HEK293 (cell line): Measurements from ENCODE around the gene CENPA.
"Not testable (repeated sequence)": the region's sequence is repeated elsewhere in the genome, so short reads cannot be mapped to it uniquely, and the experiment has no call there.

Source experiments
- CTCF ChIA-PET: fragments of 350-600 bp; formaldehyde crosslinking; extraction: SDS; loops from one replicate; lab custom pipeline; 2021; ENCODE audit warnings: antibody characterized with exemption; lab: Yijun Ruan, JAX
- POLR2A ChIA-PET: fragments of 300-600 bp; formaldehyde crosslinking; extraction: SDS; loops from one replicate; lab custom pipeline; 2020; ENCODE audit warnings: antibody characterized with exemption, inconsistent platforms; lab: Yijun Ruan, JAX
- H3K27ac ChIP-seq: fragments of 200-500 bp; sonication (Bioruptor generic); 2 replicates; pipeline ENCODE4 v1.5.1; 2014; ENCODE audit warnings: low read depth, low read length, control low read depth, inconsistent platforms; ENCODE audit errors: extremely low read depth
- H3K36me3 ChIP-seq, 2 experiments: fragments of 200-500 bp in 1 of 2; sonication (Bioruptor generic) in 1 of 2; 1 replicate in 1 of 2; 2 replicates in 1 of 2; pipeline ENCODE4 v1.5.1; 2014 to 2017; ENCODE audit warnings: inconsistent platforms in 2 of 2, low read length in 2 of 2; ENCODE audit not compliant: control insufficient read depth in 2 of 2, insufficient read depth in 1 of 2
- H3K4me1 ChIP-seq: fragments of 200-500 bp; sonication (Bioruptor generic); 2 replicates; pipeline ENCODE4 v1.5.1; 2014; ENCODE audit warnings: mild to moderate bottlenecking, low read length, inconsistent platforms; ENCODE audit not compliant: control insufficient read depth, insufficient read depth
- H3K4me3 ChIP-seq: 2 replicates; pipeline ENCODE4 v1.5.1; 2011; ENCODE audit warnings: low read depth, mild to moderate bottlenecking, control low read depth, low read length, moderate library complexity
- H3K9me3 ChIP-seq: fragments of 200-500 bp; sonication (Bioruptor generic); 2 replicates; pipeline ENCODE4 v1.5.1; 2014; ENCODE audit warnings: low read depth, low read length, inconsistent platforms; ENCODE audit not compliant: control insufficient read depth, insufficient read depth
- GLI2 ChIP-seq: fragments of 450-650 bp; formaldehyde crosslinking; IDR thresholded peaks from 2 replicates; pipeline ENCODE4; 2017; ENCODE audit warnings: missing biosample characterization, missing genetic modification characterization, low read depth, borderline replicate concordance
- KLF1 ChIP-seq: fragments of 450-650 bp; formaldehyde crosslinking; IDR thresholded peaks from 2 replicates; pipeline ENCODE4 v1.5.1; 2016; ENCODE audit warnings: missing biosample characterization, missing genetic modification characterization
- ZEB2 ChIP-seq: fragments of 450-650 bp; formaldehyde crosslinking; IDR thresholded peaks from 2 replicates; pipeline ENCODE4 v1.5.1; 2016; ENCODE audit warnings: missing biosample characterization, missing genetic modification characterization
- ZNF10 ChIP-seq: fragments of 450-650 bp; formaldehyde crosslinking; IDR thresholded peaks from 2 replicates; pipeline ENCODE4 v1.5.1; 2017; ENCODE audit warnings: missing biosample characterization, missing genetic modification characterization
- ZNF121 ChIP-seq: fragments of 450-650 bp; formaldehyde crosslinking; IDR thresholded peaks from 2 replicates; pipeline ENCODE4 v1.5.1; 2016; ENCODE audit warnings: missing biosample characterization, missing genetic modification characterization
- ZNF335 ChIP-seq: fragments of 450-650 bp; formaldehyde crosslinking; conservative IDR thresholded peaks from 2 replicates; pipeline ENCODE4 v1.5.1; 2016; ENCODE audit warnings: missing biosample characterization, missing genetic modification characterization
- ZNF501 ChIP-seq: fragments of 450-650 bp; formaldehyde crosslinking; IDR thresholded peaks from 2 replicates; pipeline ENCODE4 v1.5.1; 2016; ENCODE audit warnings: missing biosample characterization, missing genetic modification characterization
- ZNF518A ChIP-seq: fragments of 450-650 bp; formaldehyde crosslinking; conservative IDR thresholded peaks from 2 replicates; pipeline ENCODE4 v1.5.1; 2016; ENCODE audit warnings: low read depth, missing biosample characterization, missing genetic modification characterization
- ZNF600 ChIP-seq: fragments of 450-650 bp; formaldehyde crosslinking; IDR thresholded peaks from 2 replicates; pipeline ENCODE4 v1.5.1; 2016; ENCODE audit warnings: missing biosample characterization, missing genetic modification characterization
- ZNF692 ChIP-seq: fragments of 450-650 bp; formaldehyde crosslinking; IDR thresholded peaks from 2 replicates; pipeline ENCODE4 v1.5.1; 2016; ENCODE audit warnings: missing biosample characterization, missing genetic modification characterization
- ZXDB ChIP-seq: fragments of 450-650 bp; formaldehyde crosslinking; IDR thresholded peaks from 2 replicates; pipeline ENCODE4 v1.5.1; 2016; ENCODE audit warnings: missing biosample characterization, missing genetic modification characterization
- TF ChIP-seq, protein P1 (sequence below): fragments of 450-650 bp; formaldehyde crosslinking; optimal IDR thresholded peaks from 2 replicates; pipeline ENCODE3; 2016; ENCODE audit warnings: missing biosample characterization, mild to moderate bottlenecking, missing genetic modification characterization
- TF ChIP-seq, protein P2 (sequence below): fragments of 450-650 bp; formaldehyde crosslinking; IDR thresholded peaks from 2 replicates; pipeline ENCODE4 v1.5.1; 2016; ENCODE audit warnings: missing biosample characterization, missing genetic modification characterization
- TF ChIP-seq, protein P3 (sequence below): fragments of 450-650 bp; formaldehyde crosslinking; IDR thresholded peaks from 2 replicates; pipeline ENCODE4 v1.5.1; 2016; ENCODE audit warnings: missing biosample characterization, missing genetic modification characterization

Gene CENPA

GRCh38 chr2:26759845-26760244 is 26.0 kb upstream of the CENPA start:
- TF ChIP-seq ZNF121 (tag by site-specific recombination) (peak; percentile 72), KLF1 (tag by site-specific recombination) (no peak), ZNF10 (tag by site-specific recombination) (no peak)
- H3K9me3 ChIP-seq = no peaks in the 10 kb centered on the region
- ChIA-PET POLR2A (no interaction called here), CTCF (no interaction called here)
- no peaks in the 10 kb centered on the region for H3K4me1 ChIP-seq
- no peak overlapping the region for H3K4me3 ChIP-seq
- H3K27ac ChIP-seq = no peak overlapping the region
- no peaks in the 10 kb centered on the region for H3K36me3 ChIP-seq

- H3K9me3 ChIP-seq, H3K4me1 ChIP-seq, H3K36me3 ChIP-seq, POLR2A ChIA-PET, H3K27ac ChIP-seq, H3K4me3 ChIP-seq: not testable (repeated sequence)
- CTCF ChIA-PET = interaction anchor here (1.1 kb wide), 1 partner anchor 183 kb away, joined by 3 read pairs; no protein-coding TSS in a partner anchor
Measured at GRCh38 chr2:26760991-26761390, 24.9 kb upstream of the CENPA start.

DNA sequence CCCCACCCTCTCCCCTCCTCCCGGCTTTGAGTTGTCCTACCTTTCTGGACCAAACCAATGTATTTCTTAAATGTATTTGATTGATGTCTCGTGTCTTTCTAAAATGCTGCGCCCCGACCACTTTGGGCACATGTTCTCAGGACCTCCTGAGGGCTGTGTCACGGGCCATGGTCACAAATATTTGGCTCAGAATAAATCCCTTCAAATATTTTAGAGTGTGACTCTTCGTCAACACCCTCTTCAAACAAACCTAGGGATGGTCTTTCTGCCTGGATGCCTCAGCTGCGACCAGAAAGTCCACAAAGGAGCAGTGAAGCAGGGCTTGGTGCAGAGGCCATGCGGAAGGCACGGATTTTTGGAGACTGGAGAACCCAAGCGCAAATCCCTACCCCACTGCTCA is 22.8 kb upstream of the CENPA start:
- Histone ChIP-seq H3K36me3 (peaks cover 0 to 9% of the 10 kb centered on the region in 2 experiments; a peak in 1 of 3 replicates), H3K4me3 (no peak overlapping the region), H3K9me3 (no peaks in the 10 kb centered on the region), H3K27ac (no peak overlapping the region), H3K4me1 (no peaks in the 10 kb centered on the region)
- CTCF ChIA-PET = interaction anchor here (1.0 kb wide), 1 partner anchor 17 kb away, joined by 5 read pairs; no protein-coding TSS in a partner anchor
- TF ChIP-seq, protein P1, sequence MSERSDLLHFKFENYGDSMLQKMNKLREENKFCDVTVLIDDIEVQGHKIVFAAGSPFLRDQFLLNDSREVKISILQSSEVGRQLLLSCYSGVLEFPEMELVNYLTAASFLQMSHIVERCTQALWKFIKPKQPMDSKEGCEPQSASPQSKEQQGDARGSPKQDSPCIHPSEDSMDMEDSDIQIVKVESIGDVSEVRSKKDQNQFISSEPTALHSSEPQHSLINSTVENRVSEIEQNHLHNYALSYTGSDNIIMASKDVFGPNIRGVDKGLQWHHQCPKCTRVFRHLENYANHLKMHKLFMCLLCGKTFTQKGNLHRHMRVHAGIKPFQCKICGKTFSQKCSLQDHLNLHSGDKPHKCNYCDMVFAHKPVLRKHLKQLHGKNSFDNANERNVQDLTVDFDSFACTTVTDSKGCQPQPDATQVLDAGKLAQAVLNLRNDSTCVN (tag by site-specific recombination) = no peak
- TF ChIP-seq, protein P2, sequence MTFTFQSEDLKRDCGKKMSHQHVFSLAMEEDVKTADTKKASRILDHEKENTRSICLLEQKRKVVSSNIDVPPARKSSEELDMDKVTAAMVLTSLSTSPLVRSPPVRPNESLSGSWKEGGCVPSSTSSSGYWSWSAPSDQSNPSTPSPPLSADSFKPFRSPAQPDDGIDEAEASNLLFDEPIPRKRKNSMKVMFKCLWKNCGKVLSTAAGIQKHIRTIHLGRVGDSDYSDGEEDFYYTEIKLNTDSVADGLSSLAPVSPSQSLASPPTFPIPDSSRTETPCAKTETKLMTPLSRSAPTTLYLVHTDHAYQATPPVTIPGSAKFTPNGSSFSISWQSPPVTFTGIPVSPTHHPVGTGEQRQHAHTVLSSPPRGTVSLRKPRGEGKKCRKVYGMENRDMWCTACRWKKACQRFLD = no peak
- TF ChIP-seq ZNF335 (tag by site-specific recombination) = no peak
- POLR2A ChIA-PET = no interaction called here

GRCh38 chr2:26764078-26764887 is 21.6 kb upstream of the CENPA start, which contains the start of gene SLC35F6:
SLC35F6 (plus strand) TSS chr2:26764284; CDS start chr2:26764350, 66 bp downstream.
- no peaks in the 10 kb centered on the region for H3K4me1 ChIP-seq
- no peaks in the 10 kb centered on the region for H3K9me3 ChIP-seq
- ChIA-PET POLR2A (interaction anchor here (0.6 to 1.1 kb wide), 4 partner anchors 22 to 1802 kb away, joined by 3 to 5 read pairs (median 3); no protein-coding TSS in a partner anchor), CTCF (no interaction called here)
- peak within 1 kb of the TSS; percentile 93 for H3K4me3 ChIP-seq
- H3K27ac ChIP-seq = peak within 1 kb of the TSS; percentile 44; the same call in 1 of the 2 replicates
- H3K36me3 ChIP-seq = peaks cover 0 to 10% of the 10 kb centered on the region in 2 experiments; a peak in 1 of 3 replicates
- TF ChIP-seq, protein P3, sequence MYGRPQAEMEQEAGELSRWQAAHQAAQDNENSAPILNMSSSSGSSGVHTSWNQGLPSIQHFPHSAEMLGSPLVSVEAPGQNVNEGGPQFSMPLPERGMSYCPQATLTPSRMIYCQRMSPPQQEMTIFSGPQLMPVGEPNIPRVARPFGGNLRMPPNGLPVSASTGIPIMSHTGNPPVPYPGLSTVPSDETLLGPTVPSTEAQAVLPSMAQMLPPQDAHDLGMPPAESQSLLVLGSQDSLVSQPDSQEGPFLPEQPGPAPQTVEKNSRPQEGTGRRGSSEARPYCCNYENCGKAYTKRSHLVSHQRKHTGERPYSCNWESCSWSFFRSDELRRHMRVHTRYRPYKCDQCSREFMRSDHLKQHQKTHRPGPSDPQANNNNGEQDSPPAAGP (tag by site-specific recombination) = 0 out of 2 replicates have a peak, but pooled peaks have one; percentile 27
- 0 out of 2 replicates have a peak, but pooled peaks have one; percentile 32 for TF ChIP-seq ZNF518A (tag by site-specific recombination)
- peak; percentile 66 for TF ChIP-seq ZNF600 (tag by site-specific recombination)
- no peak for TF ChIP-seq GLI2 (tag by site-specific recombination)
- peak; percentile 21; the same call in 1 of the 2 replicates for TF ChIP-seq ZEB2 (tag by site-specific recombination)
- TF ChIP-seq ZNF501 = 0 out of 2 replicates have a peak, but pooled peaks have one; percentile 40
- peak; percentile 98 for TF ChIP-seq ZXDB (tag by site-specific recombination)
- TF ChIP-seq ZNF335 (tag by site-specific recombination) = peak; percentile 47; the same call in 1 of the 2 replicates
- peak; percentile 75 for TF ChIP-seq ZNF692
